Measurements from ENCODE around the gene SYT3.
A peak's percentile ranks its signal among the peaks of the same experiment; 100 is the strongest.

The SYT3 gene

GRCh38 chr19:50668879-50669278 is 29.2 kb upstream of the SYT3 start:
- H3K27me3 ChIP-seq (ENCODE audit: control insufficient read depth, insufficient read depth, low read length), result peaks cover 86% of the 10 kb centered on the region

DNA sequence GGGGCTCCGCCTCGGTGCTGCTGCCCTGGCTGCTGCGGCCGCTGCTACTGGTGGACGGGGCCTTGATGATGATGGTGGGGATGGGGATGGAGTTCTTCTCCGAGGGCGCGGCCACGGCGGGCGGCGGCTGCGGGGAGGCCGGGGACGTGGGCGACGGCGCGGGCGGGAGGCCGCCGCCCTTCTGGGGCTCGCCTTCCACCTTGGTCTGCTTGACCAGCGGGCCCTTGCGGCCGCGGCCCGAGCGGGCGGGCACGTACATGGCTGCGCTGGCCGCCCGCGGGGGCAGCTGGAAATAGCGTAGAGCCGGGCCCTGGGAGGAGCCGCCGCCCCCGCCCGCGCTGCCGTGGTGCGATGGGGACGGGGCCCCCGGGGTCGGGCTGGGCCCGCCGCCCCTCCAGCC is 28.7 kb upstream of the SYT3 start:
- Histone ChIP-seq H3K36me3 (ENCODE audit: control insufficient read depth, insufficient read depth, low read length) (no peaks in the 10 kb centered on the region), H3K27ac (ENCODE audit: low read depth, low read length) (no peak overlapping the region), H3K9ac (ENCODE audit: low read length) (no peak overlapping the region), H3K4me1 (ENCODE audit: control insufficient read depth, insufficient read depth, low read length) (0 out of 2 replicates have a peak, but pooled peaks cover 2% of the 10 kb centered on the region), H3K9me3 (ENCODE audit: control insufficient read depth, insufficient read depth, low read depth, low read length) (peaks cover 5% of the 10 kb centered on the region), H3K27me3 (ENCODE audit: control insufficient read depth, insufficient read depth, low read length) (peaks cover 82% of the 10 kb centered on the region), H3K4me3 (ENCODE audit: low read depth, low read length) (peak overlapping the region; percentile 39; the same call in 1 of the 2 replicates)

More at GRCh38 chr19:50668879-50669278, 29.2 kb upstream of the SYT3 start:
- no peak overlapping the region for H3K27ac ChIP-seq (ENCODE audit: low read depth, low read length)
- peaks cover 5% of the 10 kb centered on the region for H3K9me3 ChIP-seq (ENCODE audit: control insufficient read depth, insufficient read depth, low read depth, low read length)
- no peaks in the 10 kb centered on the region for H3K36me3 ChIP-seq (ENCODE audit: control insufficient read depth, insufficient read depth, low read length)
- H3K4me1 ChIP-seq (ENCODE audit: control insufficient read depth, insufficient read depth, low read length), result 0 out of 2 replicates have a peak, but pooled peaks cover 2% of the 10 kb centered on the region
- H3K9ac ChIP-seq (ENCODE audit: low read length), result no peak overlapping the region
- peak overlapping the region; percentile 39; the same call in 1 of the 2 replicates for H3K4me3 ChIP-seq (ENCODE audit: low read depth, low read length)

DNA sequence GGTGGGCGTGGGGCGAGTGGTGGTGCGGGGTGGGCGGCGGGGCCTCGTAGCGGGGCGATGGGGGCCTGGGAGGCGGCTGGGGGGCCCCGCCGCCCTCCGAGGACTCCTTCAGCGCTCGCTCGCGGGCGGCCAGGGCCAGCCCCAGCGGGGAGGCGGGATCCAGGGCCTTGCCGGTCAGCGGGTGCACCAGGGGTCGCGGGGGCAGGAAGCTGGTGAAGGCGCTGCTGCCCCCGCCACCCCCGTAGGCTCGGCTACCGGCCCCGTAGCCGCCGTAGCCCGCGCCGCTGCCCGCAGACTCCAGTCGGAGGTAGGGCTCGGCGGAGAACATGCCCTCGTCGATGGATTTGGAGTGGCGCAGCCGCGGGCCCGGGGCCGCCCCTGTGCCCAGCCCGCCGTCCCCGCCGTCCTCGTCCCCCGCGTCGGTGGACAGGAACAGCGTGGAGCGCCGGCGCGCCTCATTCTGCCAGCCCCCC is 28.1 kb upstream of the SYT3 start:
- H3K9me3 ChIP-seq (ENCODE audit: control insufficient read depth, insufficient read depth, low read depth, low read length), result peaks cover 5% of the 10 kb centered on the region
- H3K4me3 ChIP-seq (ENCODE audit: low read depth, low read length), result peak overlapping the region; percentile 38; the same call in 1 of the 2 replicates
- no peak overlapping the region for H3K27ac ChIP-seq (ENCODE audit: low read depth, low read length)
- H3K27me3 ChIP-seq (ENCODE audit: control insufficient read depth, insufficient read depth, low read length), result peaks cover 81% of the 10 kb centered on the region
- no peaks in the 10 kb centered on the region for H3K36me3 ChIP-seq (ENCODE audit: control insufficient read depth, insufficient read depth, low read length)
- no peak overlapping the region for H3K9ac ChIP-seq (ENCODE audit: low read length)
- 0 out of 2 replicates have a peak, but pooled peaks cover 2% of the 10 kb centered on the region for H3K4me1 ChIP-seq (ENCODE audit: control insufficient read depth, insufficient read depth, low read length)

DNA sequence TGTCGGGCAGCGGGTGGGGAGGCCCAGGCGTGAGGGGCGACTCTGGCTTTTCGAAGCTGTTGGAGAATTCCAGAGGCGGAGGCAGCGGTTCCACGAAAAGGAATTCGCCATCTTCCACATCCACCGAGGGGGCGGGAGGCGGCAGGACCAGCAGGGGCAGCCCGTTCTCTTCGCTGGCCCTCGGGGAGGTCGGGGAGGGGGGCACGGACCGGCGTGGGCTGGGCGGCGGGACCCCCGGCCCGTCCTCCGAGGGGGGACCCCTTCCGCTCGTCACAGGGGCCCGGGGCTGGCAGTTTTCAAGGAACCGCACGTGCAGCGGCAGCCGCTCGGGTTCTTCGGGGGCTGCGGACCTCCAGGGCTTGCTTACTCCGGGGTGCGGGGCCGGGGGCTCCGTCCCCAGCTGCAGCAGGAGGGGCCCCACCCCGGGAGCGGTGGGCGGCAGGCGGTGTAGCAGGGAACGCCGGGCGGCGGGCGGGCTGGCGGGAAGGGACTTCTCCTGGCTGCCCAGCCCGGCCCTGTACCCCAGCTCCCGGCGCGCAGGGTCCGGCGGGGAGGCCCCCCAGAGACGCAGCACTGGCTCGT is 27.6 kb upstream of the SYT3 start:
- Histone ChIP-seq H3K27ac (ENCODE audit: low read depth, low read length) (no peak overlapping the region), H3K4me1 (ENCODE audit: control insufficient read depth, insufficient read depth, low read length) (0 out of 2 replicates have a peak, but pooled peaks cover 2% of the 10 kb centered on the region), H3K9me3 (ENCODE audit: control insufficient read depth, insufficient read depth, low read depth, low read length) (peaks cover 5% of the 10 kb centered on the region), H3K9ac (ENCODE audit: low read length) (no peak overlapping the region), H3K27me3 (ENCODE audit: control insufficient read depth, insufficient read depth, low read length) (peaks cover 79% of the 10 kb centered on the region), H3K36me3 (ENCODE audit: control insufficient read depth, insufficient read depth, low read length) (no peaks in the 10 kb centered on the region), H3K4me3 (ENCODE audit: low read depth, low read length) (peak overlapping the region; percentile 38; the same call in 1 of the 2 replicates)

GRCh38 chr19:50666346-50667176 is 26.9 kb upstream of the SYT3 start:
- Histone ChIP-seq H3K4me3 (ENCODE audit: low read depth, low read length) (no peak overlapping the region), H3K36me3 (ENCODE audit: control insufficient read depth, insufficient read depth, low read length) (no peaks in the 10 kb centered on the region), H3K27ac (ENCODE audit: low read depth, low read length) (no peak overlapping the region), H3K4me1 (ENCODE audit: control insufficient read depth, insufficient read depth, low read length) (0 out of 2 replicates have a peak, but pooled peaks cover 2% of the 10 kb centered on the region), H3K9me3 (ENCODE audit: control insufficient read depth, insufficient read depth, low read depth, low read length) (peaks cover 5% of the 10 kb centered on the region), H3K27me3 (ENCODE audit: control insufficient read depth, insufficient read depth, low read length) (peaks cover 76% of the 10 kb centered on the region), H3K9ac (ENCODE audit: low read length) (no peak overlapping the region)

- H3K4me1 ChIP-seq (ENCODE audit: control insufficient read depth, insufficient read depth, low read length), result peaks cover 7% of the 10 kb centered on the region
- no peaks in the 10 kb centered on the region for H3K36me3 ChIP-seq (ENCODE audit: control insufficient read depth, insufficient read depth, low read length)
- no peak overlapping the region for H3K4me3 ChIP-seq (ENCODE audit: low read depth, low read length)
- no peak overlapping the region for H3K9ac ChIP-seq (ENCODE audit: low read length)
- peaks cover 5% of the 10 kb centered on the region for H3K9me3 ChIP-seq (ENCODE audit: control insufficient read depth, insufficient read depth, low read depth, low read length)
- H3K27ac ChIP-seq (ENCODE audit: low read depth, low read length), result no peak overlapping the region
- H3K27me3 ChIP-seq (ENCODE audit: control insufficient read depth, insufficient read depth, low read length), result peaks cover 66% of the 10 kb centered on the region
These were observed 24.5 kb upstream of the SYT3 start for GRCh38 chr19:50664204-50664603.

DNA sequence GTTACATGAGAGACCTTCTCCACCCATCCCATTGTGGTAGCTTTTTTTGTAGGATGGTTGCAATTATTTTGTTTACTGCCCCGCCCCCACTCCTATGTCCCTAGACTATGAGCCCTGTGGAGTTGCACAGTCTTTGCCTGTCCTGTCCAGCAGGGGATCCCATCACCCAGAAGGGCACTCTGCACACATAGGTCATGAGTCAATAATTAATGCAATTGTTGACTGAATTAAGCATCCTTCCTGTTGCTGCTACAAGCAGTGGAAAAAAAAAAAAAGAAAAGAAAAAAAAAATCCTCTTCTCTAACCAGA is 23.8 kb upstream of the SYT3 start:
- peaks cover 5% of the 10 kb centered on the region for H3K9me3 ChIP-seq (ENCODE audit: control insufficient read depth, insufficient read depth, low read depth, low read length)
- H3K4me1 ChIP-seq (ENCODE audit: control insufficient read depth, insufficient read depth, low read length), result peaks cover 7% of the 10 kb centered on the region
- no peak overlapping the region for H3K9ac ChIP-seq (ENCODE audit: low read length)
- peaks cover 58% of the 10 kb centered on the region for H3K27me3 ChIP-seq (ENCODE audit: control insufficient read depth, insufficient read depth, low read length)
- H3K4me3 ChIP-seq (ENCODE audit: low read depth, low read length), result no peak overlapping the region
- no peak overlapping the region for H3K27ac ChIP-seq (ENCODE audit: low read depth, low read length)
- H3K36me3 ChIP-seq (ENCODE audit: control insufficient read depth, insufficient read depth, low read length), result no peaks in the 10 kb centered on the region

- Histone ChIP-seq H3K9me3 (ENCODE audit: control insufficient read depth, insufficient read depth, low read depth, low read length) (peaks cover 5% of the 10 kb centered on the region), H3K9ac (ENCODE audit: low read length) (no peak overlapping the region), H3K36me3 (ENCODE audit: control insufficient read depth, insufficient read depth, low read length) (no peaks in the 10 kb centered on the region), H3K27me3 (ENCODE audit: control insufficient read depth, insufficient read depth, low read length) (peaks cover 53% of the 10 kb centered on the region), H3K4me1 (ENCODE audit: control insufficient read depth, insufficient read depth, low read length) (peaks cover 7% of the 10 kb centered on the region), H3K4me3 (ENCODE audit: low read depth, low read length) (no peak overlapping the region), H3K27ac (ENCODE audit: low read depth, low read length) (no peak overlapping the region)
These were observed 23.2 kb upstream of the SYT3 start for GRCh38 chr19:50662651-50663481.

GRCh38 chr19:50661766-50662650 is 22.3 kb upstream of the SYT3 start:
- H3K4me1 ChIP-seq (ENCODE audit: control insufficient read depth, insufficient read depth, low read length), result peaks cover 7% of the 10 kb centered on the region
- H3K36me3 ChIP-seq (ENCODE audit: control insufficient read depth, insufficient read depth, low read length), result no peaks in the 10 kb centered on the region
- no peak overlapping the region for H3K4me3 ChIP-seq (ENCODE audit: low read depth, low read length)

GRCh38 chr19:50661023-50661422 is 21.3 kb upstream of the SYT3 start:
- no peak overlapping the region for H3K27ac ChIP-seq (ENCODE audit: low read depth, low read length)
- H3K9ac ChIP-seq (ENCODE audit: low read length), result no peak overlapping the region
- no peak overlapping the region for H3K4me3 ChIP-seq (ENCODE audit: low read depth, low read length)
- H3K36me3 ChIP-seq (ENCODE audit: control insufficient read depth, insufficient read depth, low read length), result no peaks in the 10 kb centered on the region
- H3K27me3 ChIP-seq (ENCODE audit: control insufficient read depth, insufficient read depth, low read length), result peaks cover 39% of the 10 kb centered on the region
- peaks cover 6% of the 10 kb centered on the region for H3K4me1 ChIP-seq (ENCODE audit: control insufficient read depth, insufficient read depth, low read length)
- H3K9me3 ChIP-seq (ENCODE audit: control insufficient read depth, insufficient read depth, low read depth, low read length), result peaks cover 5% of the 10 kb centered on the region

More at GRCh38 chr19:50661766-50662650, 22.3 kb upstream of the SYT3 start:
- H3K27me3 ChIP-seq (ENCODE audit: control insufficient read depth, insufficient read depth, low read length), result peaks cover 44% of the 10 kb centered on the region
- H3K27ac ChIP-seq (ENCODE audit: low read depth, low read length), result no peak overlapping the region
- no peak overlapping the region for H3K9ac ChIP-seq (ENCODE audit: low read length)
- peaks cover 5% of the 10 kb centered on the region for H3K9me3 ChIP-seq (ENCODE audit: control insufficient read depth, insufficient read depth, low read depth, low read length)

Measured in HUES6 (cell line).